GM19351 (cell line): ENCODE measurements around the gene PLCH2.
"Not testable (repeated sequence)": the region's sequence is repeated elsewhere in the genome, so short reads cannot be mapped to it uniquely, and the experiment has no call there.

ENCODE experiments used
- ATAC-seq: cut with Tn5 transposase; IDR thresholded peaks from one replicate; pipeline ENCODE4 v1.9.1; 2021; ENCODE audit warnings: mild to moderate bottlenecking, moderate library complexity; ENCODE audit not compliant: unreplicated experiment

The PLCH2 gene

DNA sequence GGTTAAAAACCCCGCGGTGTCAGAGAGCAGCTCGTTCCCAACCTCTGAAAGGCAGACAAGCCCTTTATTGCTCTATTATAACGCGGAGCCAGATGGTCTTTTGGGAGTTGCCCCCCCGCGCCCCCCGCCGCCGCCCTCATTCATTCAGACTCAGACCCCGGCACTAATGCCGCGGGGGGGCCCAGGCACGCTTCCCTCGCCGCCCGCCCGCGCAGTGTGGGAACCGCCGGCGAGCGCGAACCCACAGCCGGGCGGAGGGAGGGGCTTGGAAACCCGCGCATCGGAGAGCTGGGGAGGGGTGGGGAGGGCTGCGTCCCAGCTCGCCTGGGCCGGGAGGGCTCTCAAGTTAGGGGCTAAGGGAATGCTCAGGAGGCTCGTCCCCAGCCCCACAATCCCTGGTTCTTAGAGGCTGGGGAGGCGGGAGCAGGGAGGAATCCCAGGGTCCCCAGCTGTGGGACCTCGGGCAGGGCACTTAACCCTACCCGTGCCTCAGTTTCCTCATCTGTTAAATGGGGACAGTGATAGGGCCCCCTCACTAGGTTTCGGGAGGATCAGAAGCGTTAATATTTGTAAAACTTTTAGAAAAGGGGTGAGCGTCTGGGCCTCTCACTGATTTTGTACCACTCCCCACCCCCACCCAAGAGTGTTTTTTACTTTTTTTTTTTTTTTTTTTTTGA is 64.9 kb downstream of the PLCH2 start:
- ATAC-seq, result no peak

DNA sequence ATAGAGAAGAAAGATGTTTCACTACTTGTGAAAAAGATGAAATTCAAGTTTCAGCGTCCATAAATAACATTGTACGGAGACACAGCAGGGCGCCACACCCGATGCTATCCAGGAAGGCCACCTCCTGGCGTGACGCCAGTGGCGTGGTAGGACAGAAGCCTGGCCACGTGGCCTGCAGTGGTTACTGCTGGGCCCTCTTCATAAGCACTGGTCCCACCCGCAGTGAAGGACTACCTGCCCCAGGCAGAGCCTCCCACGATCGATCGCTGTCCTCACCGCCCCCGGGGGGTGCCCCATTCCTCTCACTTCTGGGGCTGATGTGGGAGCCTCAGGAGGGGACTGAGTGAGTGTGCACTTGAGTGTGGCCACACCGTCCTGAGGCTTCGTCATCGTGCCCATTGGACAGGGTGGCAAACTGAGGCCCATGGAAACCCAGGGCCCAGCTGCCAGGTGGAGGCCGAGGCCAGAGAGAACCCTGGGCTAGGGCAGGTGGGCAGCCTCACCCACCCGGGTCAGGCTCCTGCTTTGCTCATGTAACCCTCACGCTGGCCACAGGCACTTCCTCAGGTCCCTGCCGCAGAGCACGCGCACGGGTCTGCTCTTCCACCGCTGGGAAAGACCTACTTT is 65.6 kb downstream of the PLCH2 start:
- no peak for ATAC-seq

DNA sequence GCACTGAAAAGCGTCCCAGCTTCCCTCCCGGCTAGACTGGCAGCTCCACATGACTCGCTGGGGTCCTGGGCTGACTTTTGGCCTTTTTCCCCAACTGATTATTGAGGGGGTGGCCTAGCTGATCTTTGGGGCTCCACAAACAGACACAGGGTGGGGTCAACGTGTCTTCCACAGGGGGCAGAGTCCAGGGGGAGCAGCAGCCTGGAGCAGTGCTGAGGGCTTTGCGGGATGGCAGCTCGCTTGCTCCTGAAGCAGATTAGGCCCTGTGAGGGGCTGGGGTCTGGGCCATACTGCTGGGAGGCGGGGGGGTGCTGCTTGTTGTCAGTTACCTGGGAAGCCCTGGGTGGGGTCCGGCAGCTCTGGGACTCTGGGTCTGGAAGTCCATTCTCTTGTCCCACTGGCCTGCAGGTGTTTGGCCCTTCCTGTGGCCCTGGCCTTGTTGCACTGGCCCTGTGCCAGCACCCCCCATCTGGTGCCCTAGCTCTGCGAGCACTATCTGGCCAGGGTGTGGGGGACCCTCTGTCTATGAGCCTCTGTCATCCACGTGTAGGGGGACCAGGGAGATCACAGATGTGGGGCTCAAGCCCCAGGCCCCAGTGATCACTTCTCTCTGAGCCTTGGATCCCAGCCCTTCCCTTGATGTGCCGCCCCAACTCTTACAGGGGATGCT is 66.3 kb downstream of the PLCH2 start:
- ATAC-seq, result no peak

- ATAC-seq, result no peak
Observed at GRCh38 chr1:2543543-2544092, 67.5 kb downstream of the PLCH2 start.

- no peak for ATAC-seq
Observed at GRCh38 chr1:2544093-2544874, 68.2 kb downstream of the PLCH2 start.

DNA sequence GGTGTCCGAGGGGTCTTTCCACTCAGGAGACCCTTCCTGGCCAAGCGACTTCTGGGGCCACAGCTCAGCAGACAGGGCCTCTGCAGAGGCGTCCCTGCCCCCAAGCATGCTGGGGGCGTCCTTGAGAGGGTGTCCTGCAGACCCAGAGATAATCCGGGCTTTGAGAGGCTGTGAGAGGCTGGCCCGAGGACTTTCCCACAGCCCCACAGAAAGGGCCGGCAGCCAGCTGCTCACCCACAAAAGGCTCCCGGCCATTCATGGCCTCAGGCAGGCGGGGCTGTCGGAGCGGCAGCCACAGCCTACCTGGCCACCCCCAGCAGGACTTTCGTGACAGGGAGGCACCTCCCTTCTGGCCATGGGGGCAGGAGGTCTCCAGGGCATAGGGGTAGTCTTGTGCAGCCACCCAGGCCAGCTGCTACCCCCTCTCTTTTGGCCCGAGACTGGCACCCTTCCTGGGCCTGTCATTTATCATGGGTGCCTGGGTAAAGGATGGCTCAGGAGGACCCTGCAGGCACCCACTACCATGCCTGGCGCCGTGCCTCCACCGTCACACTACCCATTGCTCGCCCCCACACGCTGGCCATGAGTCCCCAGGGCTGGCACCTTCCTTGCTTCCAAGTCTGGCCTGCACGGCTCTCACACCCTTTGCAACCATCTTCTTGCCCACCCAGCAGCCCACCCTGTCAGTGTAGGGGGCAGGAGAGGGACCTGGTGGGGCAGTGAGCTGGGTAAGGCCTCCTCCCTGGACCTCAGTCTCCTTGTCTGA is 69.0 kb downstream of the PLCH2 start:
- ATAC-seq, result no peak

- peak; percentile 35 for ATAC-seq
Observed at GRCh38 chr1:2545754-2546514, 69.8 kb downstream of the PLCH2 start.

DNA sequence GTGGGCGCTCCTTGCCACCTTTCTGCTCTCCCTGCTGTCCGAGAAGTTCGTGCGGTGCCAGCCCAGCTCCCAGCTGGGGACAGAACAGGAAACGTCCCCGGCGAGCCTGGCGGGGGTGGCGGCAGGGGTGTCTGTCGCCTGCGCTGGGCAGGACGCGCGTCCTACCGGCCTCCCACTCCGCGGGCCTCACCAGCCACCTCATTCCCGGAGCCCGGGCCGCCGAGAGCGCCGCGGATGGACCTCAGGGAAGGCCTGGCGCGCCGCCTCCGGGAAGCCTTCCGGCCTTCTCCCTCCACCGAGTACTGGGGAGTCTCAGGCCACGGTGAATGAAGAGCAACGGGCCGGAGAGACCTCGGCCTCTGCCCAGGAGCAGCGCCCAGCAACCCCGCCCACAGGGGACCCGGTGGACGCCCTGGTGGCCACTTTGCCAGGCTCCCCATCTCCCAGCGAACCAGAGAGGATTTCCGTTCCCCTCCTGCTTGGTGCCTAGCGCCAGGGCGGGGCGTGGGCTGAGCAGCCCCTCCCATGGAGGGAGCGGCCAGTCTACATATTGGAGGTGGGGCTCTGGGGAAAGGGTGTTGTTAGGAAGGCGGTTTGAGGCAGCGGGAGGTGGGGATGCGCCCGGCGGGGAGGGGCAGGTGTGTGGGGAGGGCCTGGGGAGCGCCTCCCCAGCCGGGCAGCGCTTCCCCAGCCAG is 70.6 kb downstream of the PLCH2 start:
- peak; percentile 36 for ATAC-seq

DNA sequence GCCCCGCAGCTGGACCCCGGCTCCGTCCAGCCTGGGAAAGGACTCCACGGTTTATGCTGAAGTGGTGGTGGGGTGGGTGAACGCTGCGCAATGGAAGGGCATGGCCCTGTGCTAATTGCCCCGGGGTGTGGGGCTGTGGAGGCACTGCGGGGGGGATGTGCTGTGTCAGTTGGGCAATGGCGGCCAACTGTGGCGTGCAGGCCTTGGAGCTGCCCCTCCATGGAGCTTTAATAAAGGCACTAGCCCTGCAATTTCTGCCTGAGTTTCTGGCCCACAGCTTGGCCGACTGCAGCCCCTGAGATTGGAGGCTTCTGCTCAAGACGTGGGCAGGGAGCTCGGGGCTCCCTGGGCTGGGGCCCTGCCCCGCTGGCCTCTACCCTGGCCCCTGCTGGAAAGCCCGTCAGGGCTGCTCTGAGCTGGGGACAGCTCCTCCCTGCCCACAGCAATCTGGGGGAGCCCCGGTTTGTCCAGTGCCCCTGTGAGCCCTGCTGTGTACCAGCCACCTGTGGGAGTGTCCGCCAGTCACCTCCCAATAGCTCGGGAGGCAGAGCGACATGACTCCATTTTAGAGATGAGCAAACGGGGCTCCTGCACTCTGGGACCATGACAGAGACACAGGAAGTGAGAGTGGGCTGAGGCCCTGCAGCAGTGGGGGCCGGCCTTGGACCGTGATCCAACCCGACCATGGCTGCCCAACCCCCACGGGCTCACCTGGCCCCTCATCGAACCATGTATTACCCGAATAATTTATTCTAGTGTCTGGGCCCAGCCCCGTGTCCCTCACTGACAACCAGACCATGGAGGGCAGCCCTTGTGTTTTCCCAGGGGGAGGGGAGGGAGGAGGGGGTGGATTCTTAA is 71.3 kb downstream of the PLCH2 start:
- ATAC-seq, result no peak

DNA sequence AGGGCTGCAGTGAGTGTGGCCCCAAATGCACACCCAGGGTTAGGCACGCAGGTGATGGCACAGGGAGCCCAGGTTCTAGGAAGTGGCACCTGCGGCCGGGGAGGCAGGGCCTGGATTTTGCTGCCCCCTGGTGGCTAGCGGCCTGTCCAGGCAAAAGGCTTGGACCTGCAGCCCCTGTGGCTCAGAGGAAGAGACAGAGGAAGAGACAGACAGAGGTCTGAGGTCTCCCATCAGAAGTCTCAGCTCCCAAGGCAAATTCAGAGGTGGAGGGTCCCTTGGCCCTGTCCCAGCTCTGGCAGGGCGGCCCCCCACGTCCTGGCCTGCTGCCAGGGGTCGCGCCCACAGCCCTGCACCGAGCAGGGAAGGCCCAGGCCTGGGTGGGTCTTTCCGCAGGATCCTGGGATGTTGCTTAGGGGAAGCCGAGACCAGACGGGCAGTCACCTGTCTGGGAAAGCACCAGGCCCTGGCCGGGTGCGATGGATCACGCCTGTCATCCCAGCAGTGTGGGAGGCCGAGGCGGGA is 72.0 kb downstream of the PLCH2 start:
- peak; percentile 13 for ATAC-seq

- not testable (repeated sequence) for ATAC-seq
Observed at GRCh38 chr1:2549367-2550029, 73.4 kb downstream of the PLCH2 start.

DNA sequence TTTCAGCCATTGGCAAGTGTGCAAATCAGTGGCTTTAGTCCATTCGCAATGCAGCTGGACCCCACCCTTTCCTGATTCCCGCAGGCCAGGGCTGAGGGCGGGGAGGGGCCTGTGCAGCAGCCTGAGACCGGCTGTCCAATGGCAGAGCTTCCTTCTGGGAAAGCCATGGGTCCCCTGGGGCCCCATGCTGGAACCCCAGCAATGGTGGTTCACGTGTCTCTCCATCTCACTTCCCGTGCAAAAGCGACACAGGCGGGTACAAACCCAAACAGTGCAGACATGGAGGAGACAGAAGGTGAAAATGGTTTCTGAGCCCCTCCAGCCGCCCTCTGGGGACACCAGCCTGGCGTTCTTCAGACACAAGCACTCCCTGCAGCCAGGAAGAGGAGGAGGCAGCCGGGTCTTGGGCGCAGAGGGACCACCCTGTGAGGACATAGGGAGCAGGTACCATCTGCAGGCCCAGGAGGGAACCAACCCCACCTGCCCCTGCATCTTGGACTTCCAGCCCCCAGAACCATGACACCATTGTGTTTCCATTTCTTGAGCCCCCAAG is 74.3 kb downstream of the PLCH2 start:
- not testable (repeated sequence) for ATAC-seq

- ATAC-seq, result not testable (repeated sequence)
Observed at GRCh38 chr1:2551544-2551943, 75.5 kb downstream of the PLCH2 start.

GRCh38 chr1:2552189-2552588 is 76.1 kb downstream of the PLCH2 start:
- ATAC-seq, result no peak

DNA sequence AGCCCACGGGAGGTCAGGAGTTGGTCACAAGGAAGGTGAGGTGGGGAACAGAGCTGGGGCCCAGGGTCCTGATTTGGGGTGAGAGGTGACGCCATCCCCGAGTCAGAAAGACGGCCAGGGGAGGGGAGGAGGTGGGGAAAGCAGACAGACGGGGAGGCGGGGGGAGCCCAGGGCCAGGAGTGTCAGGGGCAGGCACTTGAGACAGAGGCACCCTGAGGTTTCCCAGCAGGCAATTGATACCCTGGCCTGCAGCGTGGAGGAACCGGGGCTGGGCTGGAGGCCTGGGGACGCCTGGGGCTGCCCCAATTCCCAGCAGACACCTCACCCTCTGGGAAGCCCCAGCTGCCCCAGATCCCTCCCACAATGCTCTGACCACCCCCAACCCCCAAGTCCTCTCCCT is 77.0 kb downstream of the PLCH2 start:
- ATAC-seq, result not testable (repeated sequence)

DNA sequence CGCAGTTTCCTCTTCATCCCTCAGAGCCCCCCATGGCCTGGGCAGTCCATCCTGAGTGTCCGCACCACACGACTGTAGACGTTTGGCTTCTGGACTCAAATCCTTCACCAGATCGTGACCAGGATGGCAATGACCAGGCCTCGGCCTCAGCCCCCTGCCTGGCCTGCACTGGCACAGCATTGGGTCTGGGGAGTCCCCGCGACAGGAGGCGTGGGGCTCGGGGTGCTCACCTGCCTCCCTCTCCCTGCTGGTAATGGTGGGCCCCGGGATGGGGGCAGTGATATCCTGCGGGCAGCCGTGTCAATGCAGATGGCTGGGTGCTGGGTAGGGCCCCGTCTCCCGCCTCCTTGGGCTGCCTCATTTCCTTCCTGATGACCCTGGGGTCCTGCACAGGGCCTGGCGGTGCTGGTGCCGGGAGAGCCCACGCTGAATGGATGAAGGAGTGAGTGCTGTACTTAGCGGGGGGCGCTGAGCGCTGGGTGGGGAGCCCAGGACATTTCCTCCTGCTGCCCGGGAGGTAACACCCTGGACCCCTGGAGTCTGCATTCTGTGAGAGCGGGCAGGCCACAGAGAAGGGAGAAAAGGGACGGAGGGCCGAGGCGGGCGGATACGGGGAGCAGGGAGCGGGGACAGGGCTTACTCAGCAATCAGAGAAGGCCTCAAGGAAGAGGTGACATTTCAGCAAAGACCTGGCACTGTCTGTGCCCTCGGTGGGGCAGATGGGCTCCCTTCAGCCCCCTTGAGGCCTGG is 78.0 kb downstream of the PLCH2 start:
- ATAC-seq, result no peak
